ENCODE measurements around the gene RANBP10. TPM values are rescaled to one million over a fixed set of nuclear protein-coding genes. Genes with fewer than 3 reads are reported as not detected.

Gene RANBP10
- total and polyA plus RNA-seq, 2 of the 13 experiments (the other 11 are each of a cell fraction or from before 2014, with no cell fraction given), result 9.2 to 22.7 TPM

DNA sequence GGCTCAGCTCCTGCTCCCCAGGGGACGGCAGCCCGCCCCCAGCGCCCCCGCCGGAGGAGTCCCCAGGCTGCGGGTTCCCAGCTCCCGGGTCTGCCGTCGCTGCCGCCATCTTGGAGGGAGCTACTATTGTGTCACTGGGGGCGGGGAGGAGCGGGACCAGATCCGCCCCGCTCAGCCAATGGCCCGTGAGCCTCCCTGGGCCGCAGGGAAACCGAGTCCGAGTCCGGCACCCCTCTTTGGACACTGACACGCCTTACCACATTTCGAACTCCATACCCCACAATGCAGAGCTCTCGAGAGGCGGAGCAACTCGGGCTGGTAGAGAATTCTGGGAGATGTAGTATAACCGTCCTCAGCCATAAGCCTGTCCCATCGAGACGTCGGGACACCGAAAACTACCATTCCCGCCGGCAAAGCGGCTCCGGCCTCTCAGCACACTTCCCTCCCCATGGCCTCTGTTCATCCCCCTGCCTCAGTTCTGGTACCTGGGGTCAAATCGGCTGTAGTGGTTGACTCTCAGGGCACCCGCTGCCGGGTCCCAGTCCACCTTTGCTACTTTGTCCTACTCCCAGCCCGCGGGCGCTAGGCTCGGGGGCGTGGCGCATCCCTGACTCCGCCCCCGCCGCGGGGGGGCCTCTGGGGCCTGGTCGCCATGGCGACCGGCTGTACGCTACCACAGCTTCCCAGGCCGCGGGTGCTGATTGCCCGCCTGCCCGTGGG is at the start of gene RANBP10, which contains the start of gene TSNAXIP1 (continued):
- TF ChIP-seq, protein P1, sequence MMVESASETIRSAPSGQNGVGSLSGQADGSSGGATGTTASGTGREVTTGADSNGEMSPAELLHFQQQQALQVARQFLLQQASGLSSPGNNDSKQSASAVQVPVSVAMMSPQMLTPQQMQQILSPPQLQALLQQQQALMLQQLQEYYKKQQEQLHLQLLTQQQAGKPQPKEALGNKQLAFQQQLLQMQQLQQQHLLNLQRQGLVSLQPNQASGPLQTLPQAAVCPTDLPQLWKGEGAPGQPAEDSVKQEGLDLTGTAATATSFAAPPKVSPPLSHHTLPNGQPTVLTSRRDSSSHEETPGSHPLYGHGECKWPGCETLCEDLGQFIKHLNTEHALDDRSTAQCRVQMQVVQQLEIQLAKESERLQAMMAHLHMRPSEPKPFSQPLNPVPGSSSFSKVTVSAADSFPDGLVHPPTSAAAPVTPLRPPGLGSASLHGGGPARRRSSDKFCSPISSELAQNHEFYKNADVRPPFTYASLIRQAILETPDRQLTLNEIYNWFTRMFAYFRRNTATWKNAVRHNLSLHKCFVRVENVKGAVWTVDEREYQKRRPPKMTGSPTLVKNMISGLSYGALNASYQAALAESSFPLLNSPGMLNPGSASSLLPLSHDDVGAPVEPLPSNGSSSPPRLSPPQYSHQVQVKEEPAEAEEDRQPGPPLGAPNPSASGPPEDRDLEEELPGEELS (CRISPR knock-in tag; IDR thresholded peaks at IDR 0.05), result peak; percentile 2; the same call in 1 of the 2 replicates
- peak; percentile 93 for TF ChIP-seq DR1 (CRISPR knock-in tag; IDR thresholded peaks at IDR 0.05)
- peak; percentile 66; the same call in 1 of the 2 replicates for TF ChIP-seq GPN1 (CRISPR knock-in tag; IDR thresholded peaks at IDR 0.05; ENCODE audit: borderline replicate concordance)
- TF ChIP-seq DNMT1 (CRISPR knock-in tag; IDR thresholded peaks at IDR 0.05), result 0 out of 2 replicates have a peak, but pooled peaks have one; percentile 35
- TF ChIP-seq PHB2 (IDR thresholded peaks at IDR 0.05; ENCODE audit: partially characterized antibody), result no peak
- no peak for TF ChIP-seq STAT5B (CRISPR knock-in tag; IDR thresholded peaks at IDR 0.05)
- no peak; the same call in 1 of the 2 replicates for TF ChIP-seq SRF (IDR thresholded peaks at IDR 0.05; ENCODE audit: low read depth, low read length)
- peak; percentile 82 for TF ChIP-seq ZNF501 (CRISPR knock-in tag; IDR thresholded peaks at IDR 0.05)
- TF ChIP-seq KLF6 (CRISPR knock-in tag; IDR thresholded peaks at IDR 0.05), result peak; percentile 58; the same call in 1 of the 2 replicates
- TF ChIP-seq, protein P2, sequence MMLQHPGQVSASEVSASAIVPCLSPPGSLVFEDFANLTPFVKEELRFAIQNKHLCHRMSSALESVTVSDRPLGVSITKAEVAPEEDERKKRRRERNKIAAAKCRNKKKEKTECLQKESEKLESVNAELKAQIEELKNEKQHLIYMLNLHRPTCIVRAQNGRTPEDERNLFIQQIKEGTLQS (CRISPR knock-in tag; IDR thresholded peaks at IDR 0.05), result peak; percentile 55; the same call in 1 of the 2 replicates
- TF ChIP-seq NFATC3 (CRISPR knock-in tag; IDR thresholded peaks at IDR 0.05), result no peak
- no peak for TF ChIP-seq ZNF781 (CRISPR knock-in tag; IDR thresholded peaks at IDR 0.05; ENCODE audit: borderline replicate concordance, not compliant biosample characterization)
- TF ChIP-seq SRY (CRISPR knock-in tag; IDR thresholded peaks at IDR 0.05), result 0 out of 2 replicates have a peak, but pooled peaks have one; percentile 36
- no peak; the same call in none of the 2 replicates for TF ChIP-seq ZNF547 (CRISPR knock-in tag; IDR thresholded peaks at IDR 0.05)
- no peak; the same call in 1 of the 2 replicates for TF ChIP-seq NFKB2 (CRISPR knock-in tag; IDR thresholded peaks at IDR 0.05; ENCODE audit: borderline replicate concordance)
- TF ChIP-seq ZNF225 (CRISPR knock-in tag; IDR thresholded peaks at IDR 0.05), result peak; percentile 9; the same call in 1 of the 2 replicates
- TF ChIP-seq, protein P3, sequence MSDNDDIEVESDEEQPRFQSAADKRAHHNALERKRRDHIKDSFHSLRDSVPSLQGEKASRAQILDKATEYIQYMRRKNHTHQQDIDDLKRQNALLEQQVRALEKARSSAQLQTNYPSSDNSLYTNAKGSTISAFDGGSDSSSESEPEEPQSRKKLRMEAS (IDR thresholded peaks at IDR 0.05), result peak; percentile 52; the same call in 1 of the 2 replicates
- peak; percentile 89 for TF ChIP-seq TBP (CRISPR knock-in tag; IDR thresholded peaks at IDR 0.05)
- no peak; the same call in 1 of the 2 replicates for TF ChIP-seq MTF1 (CRISPR knock-in tag; IDR thresholded peaks at IDR 0.05)
- peak; percentile 90 for TF ChIP-seq CEBPB (IDR thresholded peaks at IDR 0.05; ENCODE audit: borderline replicate concordance, low read depth, low read length)
- TF ChIP-seq, protein P4, sequence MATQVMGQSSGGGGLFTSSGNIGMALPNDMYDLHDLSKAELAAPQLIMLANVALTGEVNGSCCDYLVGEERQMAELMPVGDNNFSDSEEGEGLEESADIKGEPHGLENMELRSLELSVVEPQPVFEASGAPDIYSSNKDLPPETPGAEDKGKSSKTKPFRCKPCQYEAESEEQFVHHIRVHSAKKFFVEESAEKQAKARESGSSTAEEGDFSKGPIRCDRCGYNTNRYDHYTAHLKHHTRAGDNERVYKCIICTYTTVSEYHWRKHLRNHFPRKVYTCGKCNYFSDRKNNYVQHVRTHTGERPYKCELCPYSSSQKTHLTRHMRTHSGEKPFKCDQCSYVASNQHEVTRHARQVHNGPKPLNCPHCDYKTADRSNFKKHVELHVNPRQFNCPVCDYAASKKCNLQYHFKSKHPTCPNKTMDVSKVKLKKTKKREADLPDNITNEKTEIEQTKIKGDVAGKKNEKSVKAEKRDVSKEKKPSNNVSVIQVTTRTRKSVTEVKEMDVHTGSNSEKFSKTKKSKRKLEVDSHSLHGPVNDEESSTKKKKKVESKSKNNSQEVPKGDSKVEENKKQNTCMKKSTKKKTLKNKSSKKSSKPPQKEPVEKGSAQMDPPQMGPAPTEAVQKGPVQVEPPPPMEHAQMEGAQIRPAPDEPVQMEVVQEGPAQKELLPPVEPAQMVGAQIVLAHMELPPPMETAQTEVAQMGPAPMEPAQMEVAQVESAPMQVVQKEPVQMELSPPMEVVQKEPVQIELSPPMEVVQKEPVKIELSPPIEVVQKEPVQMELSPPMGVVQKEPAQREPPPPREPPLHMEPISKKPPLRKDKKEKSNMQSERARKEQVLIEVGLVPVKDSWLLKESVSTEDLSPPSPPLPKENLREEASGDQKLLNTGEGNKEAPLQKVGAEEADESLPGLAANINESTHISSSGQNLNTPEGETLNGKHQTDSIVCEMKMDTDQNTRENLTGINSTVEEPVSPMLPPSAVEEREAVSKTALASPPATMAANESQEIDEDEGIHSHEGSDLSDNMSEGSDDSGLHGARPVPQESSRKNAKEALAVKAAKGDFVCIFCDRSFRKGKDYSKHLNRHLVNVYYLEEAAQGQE (IDR thresholded peaks at IDR 0.05; ENCODE audit: borderline replicate concordance in 1 of 2, low read depth in 1 of 2, low read length in 2 of 2), result peak in 1 of 2 experiments; percentile 81; a peak in 1 of 4 replicates
- TF ChIP-seq ZNF441 (CRISPR knock-in tag; IDR thresholded peaks at IDR 0.05; ENCODE audit: borderline replicate concordance), result no peak; the same call in 1 of the 2 replicates
- TF ChIP-seq ZFP41 (CRISPR knock-in tag; IDR thresholded peaks at IDR 0.05; ENCODE audit: borderline replicate concordance), result no peak
- no peak for TF ChIP-seq ZKSCAN8 (CRISPR knock-in tag; IDR thresholded peaks at IDR 0.05; ENCODE audit: borderline replicate concordance)
- no peak for TF ChIP-seq EED (CRISPR knock-in tag; IDR thresholded peaks at IDR 0.05)

Data from HepG2 (cell line).